ENCODE data around the gene FAR1. TPM values are rescaled to one million over a fixed set of nuclear protein-coding genes. Genes with fewer than 3 reads are reported as not detected.

Gene FAR1
- total RNA-seq, 2 donors from 2014 or later = 16.7 to 22.7 TPM

GRCh38 chr11:13705710-13706109 lies 37.2 kb downstream of the FAR1 start:
- Histone ChIP-seq H3K4me1 (no peaks in the 10 kb centered on the region), H3K36me3 (peaks cover 17% of the 10 kb centered on the region), H3K27me3 (no peaks in the 10 kb centered on the region), H3K9me3 (no peaks in the 10 kb centered on the region), H3K27ac (no peak overlapping the region), H3K4me3 (no peak overlapping the region)
- no peak for TF ChIP-seq CTCF (IDR thresholded peaks at IDR 0.05)
- DNase-seq (ENCODE audit: low spot score) = no peak

DNA sequence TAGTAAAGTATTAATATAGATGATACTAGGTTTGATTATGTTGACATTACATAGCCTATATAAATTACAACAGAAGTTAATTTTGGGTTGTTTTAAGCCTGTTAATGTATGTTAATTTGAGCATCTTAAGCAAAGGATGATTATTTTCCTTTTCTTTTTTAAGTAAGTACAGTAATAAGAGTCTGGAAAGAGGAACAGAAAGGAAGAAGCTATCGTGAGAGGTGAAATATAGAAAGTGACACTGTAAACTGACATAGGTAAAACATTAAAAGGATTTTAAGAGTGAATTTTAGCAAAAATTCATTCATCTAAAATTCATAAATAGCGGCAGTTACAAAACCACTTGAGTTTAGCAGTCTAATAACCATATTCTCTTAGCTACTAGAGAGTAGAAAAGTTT lies 45.5 kb downstream of the FAR1 start:
- no peak overlapping the region for H3K27ac ChIP-seq
- H3K4me3 ChIP-seq = no peak overlapping the region
- H3K36me3 ChIP-seq = peaks cover 28% of the 10 kb centered on the region
- no peaks in the 10 kb centered on the region for H3K9me3 ChIP-seq
- no peak for TF ChIP-seq CTCF (IDR thresholded peaks at IDR 0.05)
- H3K4me1 ChIP-seq = no peaks in the 10 kb centered on the region
- no peaks in the 10 kb centered on the region for H3K27me3 ChIP-seq
- DNase-seq (ENCODE audit: low spot score) = no peak

GRCh38 chr11:13717331-13717730 lies 48.9 kb downstream of the FAR1 start:
- Histone ChIP-seq H3K27ac (no peak overlapping the region), H3K4me3 (no peak overlapping the region), H3K36me3 (peaks cover 29% of the 10 kb centered on the region), H3K9me3 (no peaks in the 10 kb centered on the region), H3K4me1 (no peaks in the 10 kb centered on the region), H3K27me3 (no peaks in the 10 kb centered on the region)
- no peak for DNase-seq (ENCODE audit: low spot score)
- no peak for TF ChIP-seq CTCF (IDR thresholded peaks at IDR 0.05)

DNA sequence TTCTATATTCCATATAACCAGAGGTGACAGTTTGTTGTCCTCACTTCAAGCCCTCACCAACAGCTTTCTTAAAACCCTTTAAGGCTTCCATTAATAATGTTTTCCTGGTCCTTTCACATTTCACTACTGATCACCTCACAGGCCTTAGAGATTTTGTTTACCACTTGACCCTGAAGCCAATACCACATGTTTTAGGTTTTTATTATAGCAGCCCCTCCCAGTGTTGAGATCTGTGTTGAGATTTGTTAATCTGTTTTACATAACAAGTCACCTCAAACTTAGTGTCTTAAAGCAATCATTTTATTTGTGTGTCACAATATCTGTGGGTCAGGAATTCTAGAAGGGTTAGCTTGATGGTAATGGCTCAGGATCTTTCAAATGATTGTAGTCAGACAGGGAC lies 49.9 kb downstream of the FAR1 start:
- no peak for DNase-seq (ENCODE audit: low spot score)
- Histone ChIP-seq H3K36me3 (peaks cover 40% of the 10 kb centered on the region), H3K27me3 (no peaks in the 10 kb centered on the region)

GRCh38 chr11:13720940-13721339 lies 52.5 kb downstream of the FAR1 start:
- H3K4me3 ChIP-seq = no peak overlapping the region
- no peaks in the 10 kb centered on the region for H3K9me3 ChIP-seq
- no peaks in the 10 kb centered on the region for H3K4me1 ChIP-seq
- DNase-seq (ENCODE audit: low spot score) = no peak
- no peak overlapping the region for H3K27ac ChIP-seq
- H3K36me3 ChIP-seq = peaks cover 31% of the 10 kb centered on the region
- no peaks in the 10 kb centered on the region for H3K27me3 ChIP-seq
- TF ChIP-seq CTCF (IDR thresholded peaks at IDR 0.05) = no peak

More for the DNA sequence above, 49.9 kb downstream of the FAR1 start:
- TF ChIP-seq CTCF (IDR thresholded peaks at IDR 0.05) = no peak
- Histone ChIP-seq H3K27ac (no peak overlapping the region), H3K9me3 (no peaks in the 10 kb centered on the region), H3K4me1 (no peaks in the 10 kb centered on the region), H3K4me3 (no peak overlapping the region)

DNA sequence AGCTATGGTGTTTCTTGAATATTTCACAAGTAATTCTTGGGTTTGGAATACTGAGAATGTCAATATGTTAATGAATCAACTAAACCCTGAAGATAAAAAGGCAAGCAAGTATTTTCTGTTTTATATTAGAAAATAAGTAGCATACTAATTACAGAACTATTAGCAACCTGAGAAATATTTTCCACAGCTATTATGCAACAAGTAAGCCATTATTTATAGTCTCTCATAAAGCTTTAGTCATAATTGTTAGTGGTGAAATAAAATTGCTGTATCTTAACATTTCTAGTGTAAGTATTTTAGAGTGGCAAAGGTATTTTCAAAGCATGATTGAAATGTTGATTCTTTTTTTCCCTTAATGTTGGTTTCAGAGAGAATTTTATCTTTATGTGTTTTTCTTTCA lies 53.3 kb downstream of the FAR1 start:
- no peaks in the 10 kb centered on the region for H3K27me3 ChIP-seq
- no peaks in the 10 kb centered on the region for H3K9me3 ChIP-seq
- no peak overlapping the region for H3K4me3 ChIP-seq
- no peak for TF ChIP-seq CTCF (IDR thresholded peaks at IDR 0.05)
- no peak for DNase-seq (ENCODE audit: low spot score)
- H3K4me1 ChIP-seq = no peaks in the 10 kb centered on the region
- peaks cover 22% of the 10 kb centered on the region for H3K36me3 ChIP-seq
- no peak overlapping the region for H3K27ac ChIP-seq

Measured in right atrium auricular region (tissue), 2 donors.